IPS-18a (cell line): Measurements from ENCODE around the gene SLCO3A1.

ENCODE experiments used
- H3K27ac ChIP-seq: one replicate; pipeline ENCODE4 v1.5.1; 2013; ENCODE audit warnings: low read length
- H3K27me3 ChIP-seq: one replicate; pipeline ENCODE4 v1.6.1; 2013; ENCODE audit warnings: mild to moderate bottlenecking, low read length; ENCODE audit not compliant: control insufficient read depth, insufficient read depth
- H3K36me3 ChIP-seq: one replicate; pipeline ENCODE4 v1.6.1; 2013; ENCODE audit warnings: low read depth, low read length; ENCODE audit not compliant: control insufficient read depth
- H3K4me1 ChIP-seq: one replicate; pipeline ENCODE4 v1.6.1; 2013; ENCODE audit warnings: low read depth, low read length; ENCODE audit not compliant: control insufficient read depth
- H3K4me3 ChIP-seq: one replicate; pipeline ENCODE4 v1.5.1; 2013; ENCODE audit warnings: low read length
- H3K9ac ChIP-seq: one replicate; pipeline ENCODE4 v1.6.1; 2013; ENCODE audit warnings: mild to moderate bottlenecking, low read length, moderate library complexity
- H3K9me3 ChIP-seq: one replicate; pipeline ENCODE4 v1.6.1; 2013; ENCODE audit warnings: low read depth, low read length; ENCODE audit not compliant: control insufficient read depth

The SLCO3A1 gene

DNA sequence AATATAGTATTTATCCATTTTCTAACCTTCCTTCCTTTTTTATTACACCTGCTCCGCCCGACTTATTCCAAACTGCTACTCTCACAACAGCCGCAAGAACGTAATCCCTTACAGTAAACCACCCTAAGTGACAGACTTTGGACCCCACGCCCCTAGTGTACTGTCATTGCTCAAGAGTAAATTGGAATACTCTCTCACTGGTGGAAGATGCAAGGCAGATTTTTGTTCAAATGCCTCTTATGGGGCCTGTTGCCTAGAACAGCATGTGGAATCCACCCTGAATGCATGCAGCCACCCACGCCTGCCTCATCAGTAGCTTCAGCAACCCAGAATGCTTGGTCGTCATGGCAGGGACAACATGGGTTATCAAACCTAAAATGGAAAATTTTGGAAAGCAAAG lies 313.9 kb downstream of the SLCO3A1 start:
- no peak overlapping the region for H3K27ac ChIP-seq
- H3K4me3 ChIP-seq, result no peak overlapping the region
- H3K36me3 ChIP-seq, result no peaks in the 10 kb centered on the region
- no peaks in the 10 kb centered on the region for H3K27me3 ChIP-seq
- H3K4me1 ChIP-seq, result peaks cover 33% of the 10 kb centered on the region
- H3K9ac ChIP-seq, result no peak overlapping the region
- H3K9me3 ChIP-seq, result no peaks in the 10 kb centered on the region

DNA sequence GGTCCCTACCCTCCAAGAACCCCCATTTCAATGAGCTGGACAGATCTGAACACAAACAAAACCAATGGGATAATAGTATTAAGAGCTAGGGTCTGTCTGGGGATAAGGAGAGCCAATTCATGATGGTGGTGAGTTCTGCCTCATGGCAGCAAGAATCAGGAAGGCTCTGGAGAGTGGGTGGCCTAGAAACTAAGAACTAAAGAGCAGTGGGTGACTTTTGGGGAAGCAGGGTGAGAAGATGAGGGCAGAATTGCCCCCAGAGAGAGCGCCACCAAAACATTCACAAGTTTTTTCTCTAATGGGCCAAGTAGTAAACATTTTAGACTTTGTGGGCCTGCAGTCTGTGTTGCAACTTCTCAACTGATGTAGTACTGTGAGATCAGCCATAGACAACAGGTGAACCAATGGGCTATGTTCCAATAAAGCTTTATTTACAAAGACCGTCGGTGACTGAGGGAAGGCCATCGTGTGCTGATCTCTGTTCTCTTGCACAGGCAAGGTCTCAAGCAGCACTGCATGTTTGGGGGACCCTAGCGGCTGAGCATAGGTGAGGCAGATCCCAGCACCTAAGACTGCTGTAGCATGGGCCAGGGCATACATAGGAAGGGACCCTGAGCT lies 314.7 kb downstream of the SLCO3A1 start:
- no peaks in the 10 kb centered on the region for H3K36me3 ChIP-seq
- H3K9me3 ChIP-seq, result no peaks in the 10 kb centered on the region
- H3K27ac ChIP-seq, result no peak overlapping the region
- no peak overlapping the region for H3K4me3 ChIP-seq
- H3K27me3 ChIP-seq, result no peaks in the 10 kb centered on the region
- H3K4me1 ChIP-seq, result peaks cover 33% of the 10 kb centered on the region
- H3K9ac ChIP-seq, result no peak overlapping the region

GRCh38 chr15:92170897-92171296 lies 317.4 kb downstream of the SLCO3A1 start:
- H3K9ac ChIP-seq, result no peak overlapping the region
- peaks cover 9% of the 10 kb centered on the region for H3K4me1 ChIP-seq
- no peak overlapping the region for H3K27ac ChIP-seq
- no peak overlapping the region for H3K4me3 ChIP-seq
- H3K9me3 ChIP-seq, result no peaks in the 10 kb centered on the region
- H3K27me3 ChIP-seq, result no peaks in the 10 kb centered on the region
- H3K36me3 ChIP-seq, result no peaks in the 10 kb centered on the region

GRCh38 chr15:92178911-92179310 lies 325.4 kb downstream of the SLCO3A1 start:
- Histone ChIP-seq H3K27ac (no peak overlapping the region), H3K36me3 (no peaks in the 10 kb centered on the region), H3K9me3 (no peaks in the 10 kb centered on the region), H3K4me1 (no peaks in the 10 kb centered on the region), H3K27me3 (no peaks in the 10 kb centered on the region), H3K4me3 (no peak overlapping the region), H3K9ac (no peak overlapping the region)

DNA sequence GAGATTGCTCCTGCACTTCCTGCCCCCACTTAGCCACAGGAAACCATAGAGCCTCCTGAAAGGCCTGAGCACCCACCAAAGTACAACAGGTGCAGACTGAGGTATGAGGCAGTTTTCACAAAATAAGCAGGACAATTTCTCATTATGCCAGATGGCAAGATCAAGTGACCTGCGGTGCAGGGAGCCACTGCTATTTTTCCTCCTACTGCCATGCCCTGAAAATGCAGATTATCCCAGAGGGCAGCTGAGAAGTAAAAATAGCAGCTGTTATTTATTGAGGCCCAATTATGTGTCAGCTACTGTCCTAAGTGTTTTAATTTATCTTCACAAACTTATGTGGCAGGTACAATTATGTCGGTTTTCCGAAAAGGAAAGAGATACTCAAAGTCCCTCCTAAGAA lies 330.6 kb downstream of the SLCO3A1 start:
- Histone ChIP-seq H3K4me1 (no peaks in the 10 kb centered on the region), H3K27me3 (no peaks in the 10 kb centered on the region), H3K27ac (no peak overlapping the region)

DNA sequence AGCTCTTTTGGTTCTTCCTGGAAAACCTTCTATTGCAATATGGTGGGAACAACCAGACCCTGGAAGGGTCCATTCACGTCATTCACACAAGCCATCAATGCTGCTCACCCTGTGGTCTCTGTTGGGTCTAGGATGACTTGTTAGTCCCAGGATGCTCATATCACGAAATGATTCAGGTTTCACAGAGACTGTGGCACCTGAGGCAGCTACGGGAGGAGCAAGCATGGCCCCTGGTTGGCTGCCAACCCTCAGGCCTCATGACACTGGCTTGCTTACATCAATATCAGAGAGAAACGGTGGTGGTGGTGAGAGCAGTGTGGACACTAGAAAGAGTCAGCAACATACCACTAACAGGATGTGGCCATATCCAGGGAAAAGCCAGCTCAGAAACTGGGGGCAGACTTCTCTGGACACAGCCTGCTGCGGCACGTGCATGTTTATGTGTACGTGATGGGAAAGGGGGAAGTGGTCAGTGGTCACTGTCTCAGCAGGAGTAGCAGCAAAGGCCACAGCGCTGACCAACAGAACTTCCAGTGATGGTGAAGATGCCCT lies 331.2 kb downstream of the SLCO3A1 start:
- no peaks in the 10 kb centered on the region for H3K36me3 ChIP-seq
- no peaks in the 10 kb centered on the region for H3K27me3 ChIP-seq
- no peaks in the 10 kb centered on the region for H3K4me1 ChIP-seq
- H3K27ac ChIP-seq, result no peak overlapping the region
- H3K4me3 ChIP-seq, result no peak overlapping the region
- H3K9me3 ChIP-seq, result no peaks in the 10 kb centered on the region
- H3K9ac ChIP-seq, result no peak overlapping the region

More for the DNA sequence above, 330.6 kb downstream of the SLCO3A1 start:
- H3K9me3 ChIP-seq, result no peaks in the 10 kb centered on the region
- H3K4me3 ChIP-seq, result no peak overlapping the region
- H3K9ac ChIP-seq, result no peak overlapping the region
- H3K36me3 ChIP-seq, result no peaks in the 10 kb centered on the region

DNA sequence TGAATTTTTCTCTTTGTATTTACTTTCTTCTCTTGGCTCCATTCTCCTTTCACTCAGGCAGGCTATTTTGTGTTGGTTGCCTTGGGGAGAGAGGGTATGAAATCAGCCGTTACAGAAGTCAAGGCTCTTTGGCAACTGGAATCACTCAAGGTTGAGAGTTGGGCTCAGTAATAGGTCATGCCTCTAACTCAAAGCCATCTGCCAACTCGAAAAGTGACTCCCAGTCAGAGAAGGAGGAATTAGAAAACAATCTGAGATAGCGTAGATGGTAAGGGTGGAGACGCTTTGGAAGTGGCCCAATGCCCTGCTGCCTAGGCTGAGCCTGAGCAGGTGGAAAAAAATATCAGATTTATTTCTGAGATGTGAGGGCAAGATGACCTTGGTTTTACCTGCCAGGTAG lies 334.5 kb downstream of the SLCO3A1 start:
- H3K27ac ChIP-seq, result no peak overlapping the region
- no peaks in the 10 kb centered on the region for H3K4me1 ChIP-seq
- H3K9ac ChIP-seq, result no peak overlapping the region
- H3K9me3 ChIP-seq, result no peaks in the 10 kb centered on the region
- H3K36me3 ChIP-seq, result no peaks in the 10 kb centered on the region
- H3K4me3 ChIP-seq, result no peak overlapping the region
- no peaks in the 10 kb centered on the region for H3K27me3 ChIP-seq

- Histone ChIP-seq H3K4me1 (no peaks in the 10 kb centered on the region), H3K27me3 (no peaks in the 10 kb centered on the region), H3K9me3 (no peaks in the 10 kb centered on the region), H3K27ac (no peak overlapping the region), H3K36me3 (no peaks in the 10 kb centered on the region), H3K4me3 (no peak overlapping the region), H3K9ac (no peak overlapping the region)
Observed at GRCh38 chr15:92189166-92189565, 335.7 kb downstream of the SLCO3A1 start.

DNA sequence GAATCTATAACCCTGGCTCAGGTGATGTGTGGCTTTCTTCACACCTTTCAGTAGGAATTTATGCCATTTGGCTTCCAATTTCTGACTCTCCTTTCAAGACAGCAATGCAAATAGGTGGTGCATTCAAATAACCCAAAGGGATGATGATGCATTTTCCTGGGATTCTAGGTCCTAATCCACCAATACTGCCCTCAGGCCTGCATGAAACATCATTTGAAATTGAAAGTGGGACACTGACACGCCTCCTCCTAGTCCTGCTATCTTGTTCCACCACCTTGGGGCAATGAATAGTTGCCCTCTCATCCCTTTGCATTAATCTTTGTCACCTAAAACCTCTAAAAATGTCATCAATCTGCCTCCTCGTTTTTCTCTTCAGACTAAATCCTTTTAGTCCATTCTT lies 341.7 kb downstream of the SLCO3A1 start:
- no peaks in the 10 kb centered on the region for H3K36me3 ChIP-seq
- H3K9ac ChIP-seq, result no peak overlapping the region
- no peaks in the 10 kb centered on the region for H3K27me3 ChIP-seq
- no peak overlapping the region for H3K4me3 ChIP-seq
- H3K27ac ChIP-seq, result no peak overlapping the region
- peaks cover 4% of the 10 kb centered on the region for H3K4me1 ChIP-seq
- H3K9me3 ChIP-seq, result no peaks in the 10 kb centered on the region

DNA sequence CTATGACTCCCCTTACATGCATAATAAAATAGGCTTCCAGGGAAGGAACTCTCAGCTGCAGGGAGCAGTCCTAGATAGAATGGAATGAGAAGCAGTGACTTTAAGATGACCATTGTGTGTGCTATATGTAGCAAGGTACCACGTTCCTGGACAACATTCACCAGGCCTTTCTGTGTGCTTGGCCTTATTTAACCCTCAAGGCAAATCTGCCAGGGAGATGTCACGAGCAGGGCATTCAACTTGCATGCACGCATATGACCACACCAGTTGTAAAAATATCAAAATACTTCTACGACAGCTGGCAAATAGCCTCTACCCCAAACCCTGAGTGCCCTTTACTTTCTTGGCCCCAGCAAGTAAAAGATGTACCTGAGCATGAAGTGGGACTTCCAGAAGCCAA lies 342.8 kb downstream of the SLCO3A1 start:
- H3K36me3 ChIP-seq, result no peaks in the 10 kb centered on the region
- H3K27ac ChIP-seq, result no peak overlapping the region
- no peaks in the 10 kb centered on the region for H3K9me3 ChIP-seq
- no peak overlapping the region for H3K9ac ChIP-seq
- no peak overlapping the region for H3K4me3 ChIP-seq
- H3K27me3 ChIP-seq, result no peaks in the 10 kb centered on the region
- peaks cover 4% of the 10 kb centered on the region for H3K4me1 ChIP-seq

DNA sequence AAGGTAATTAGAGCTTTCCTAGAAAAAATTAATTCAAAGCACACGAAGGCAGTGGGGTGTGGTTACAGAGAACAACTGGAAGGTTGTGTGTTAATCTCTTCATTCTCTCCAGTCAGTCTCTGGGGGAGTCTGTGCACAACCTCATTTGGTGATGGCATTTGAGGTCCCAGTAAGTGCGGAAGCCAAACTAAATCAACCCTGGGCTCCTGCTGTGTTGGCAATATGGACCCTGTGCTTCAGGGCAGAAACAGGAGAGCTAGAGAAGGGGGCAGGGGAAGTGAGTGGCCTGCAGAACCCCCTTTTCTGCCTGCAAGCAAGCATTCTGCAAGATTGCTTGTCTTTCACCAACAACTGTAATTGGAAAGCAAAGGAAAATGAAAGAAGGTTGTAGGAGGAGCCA lies 344.2 kb downstream of the SLCO3A1 start:
- no peak overlapping the region for H3K9ac ChIP-seq
- H3K27ac ChIP-seq, result no peak overlapping the region
- H3K36me3 ChIP-seq, result no peaks in the 10 kb centered on the region
- H3K9me3 ChIP-seq, result no peaks in the 10 kb centered on the region
- H3K4me3 ChIP-seq, result no peak overlapping the region
- peaks cover 4% of the 10 kb centered on the region for H3K4me1 ChIP-seq
- H3K27me3 ChIP-seq, result no peaks in the 10 kb centered on the region

- no peaks in the 10 kb centered on the region for H3K27me3 ChIP-seq
- no peak overlapping the region for H3K27ac ChIP-seq
- no peaks in the 10 kb centered on the region for H3K9me3 ChIP-seq
- H3K9ac ChIP-seq, result no peak overlapping the region
- H3K4me1 ChIP-seq, result peaks cover 9% of the 10 kb centered on the region
- no peak overlapping the region for H3K4me3 ChIP-seq
- H3K36me3 ChIP-seq, result no peaks in the 10 kb centered on the region
Observed at GRCh38 chr15:92200891-92201290, 347.4 kb downstream of the SLCO3A1 start.
